RPMI8226 (cell line): ENCODE measurements around the gene GNAI2.
"Not testable (repeated sequence)": the region's sequence is repeated elsewhere in the genome, so short reads cannot be mapped to it uniquely, and the experiment has no call there.

Experiments used
- DNase-seq: peaks from one replicate; pipeline ENCODE4 v3.0.0-alpha.2; 2015

The GNAI2 gene

GRCh38 chr3:50246517-50246954, 10.5 kb downstream of the GNAI2 start:
- DNase-seq, result peak; percentile 87

- no peak for DNase-seq
These were observed 12.4 kb downstream of the GNAI2 start for GRCh38 chr3:50248387-50248786.

- no peak for DNase-seq
These were observed 13.5 kb downstream of the GNAI2 start for GRCh38 chr3:50249457-50249856.

DNA sequence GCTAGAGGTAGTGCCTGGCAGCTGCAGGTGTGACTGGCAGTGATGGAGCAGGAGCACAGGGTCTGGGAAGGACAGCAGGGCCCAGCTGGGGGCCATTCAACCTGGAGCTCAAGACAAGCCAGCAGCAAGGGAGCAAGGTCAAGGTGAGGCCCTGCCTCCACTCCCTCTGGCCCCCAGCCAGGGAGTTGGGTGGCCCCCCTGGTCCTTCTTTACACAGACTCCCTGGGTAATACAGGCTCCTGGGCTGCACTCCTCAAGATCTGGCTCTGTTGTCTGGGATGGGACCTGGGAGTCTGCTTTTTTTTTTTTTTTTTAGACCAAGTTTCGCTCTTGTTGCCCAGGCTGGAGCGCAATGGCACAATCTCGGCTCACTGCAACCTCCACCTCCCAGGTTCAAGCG, 14.5 kb downstream of the GNAI2 start:
- DNase-seq, result no peak

- no peak for DNase-seq
These were observed 15.2 kb downstream of the GNAI2 start for GRCh38 chr3:50251220-50251619.

DNA sequence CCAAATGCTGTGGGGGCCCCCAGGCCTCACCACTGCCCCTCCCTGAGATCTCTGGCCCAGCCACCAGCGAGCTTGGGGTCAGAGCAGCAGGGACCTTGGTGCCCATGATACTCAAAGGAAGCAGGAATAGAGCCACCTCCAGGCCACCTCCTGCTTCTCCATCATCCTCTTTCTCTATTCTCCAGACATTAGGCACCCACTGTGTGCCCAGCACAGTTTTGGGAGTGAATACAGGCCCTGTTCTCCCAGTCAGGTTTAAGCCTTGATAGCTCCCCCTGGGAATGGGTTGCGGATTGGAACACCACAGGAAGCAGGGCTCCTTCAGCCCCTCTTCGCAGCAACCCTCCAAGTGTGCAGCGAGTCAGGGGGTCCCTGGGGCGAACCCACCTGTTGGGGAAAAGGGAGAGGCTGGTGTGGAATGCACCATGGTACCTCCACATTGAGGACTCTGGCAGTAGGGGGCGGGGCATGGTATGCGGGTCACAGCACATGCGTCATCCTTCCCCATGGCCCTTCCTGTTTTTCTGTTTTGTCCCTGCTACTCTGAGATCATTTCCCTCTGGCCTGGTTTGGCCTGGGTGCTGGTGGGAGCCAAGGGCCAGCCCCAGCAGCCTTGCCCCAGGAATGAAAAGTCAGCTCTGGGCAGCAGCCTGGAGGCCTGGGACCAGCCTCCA, 18.7 kb downstream of the GNAI2 start:
- DNase-seq, result no peak

GRCh38 chr3:50255251-50255615, 19.2 kb downstream of the GNAI2 start:
- DNase-seq, result no peak

GRCh38 chr3:50256978-50257890, 21.2 kb downstream of the GNAI2 start:
- peak; percentile 55 for DNase-seq

DNA sequence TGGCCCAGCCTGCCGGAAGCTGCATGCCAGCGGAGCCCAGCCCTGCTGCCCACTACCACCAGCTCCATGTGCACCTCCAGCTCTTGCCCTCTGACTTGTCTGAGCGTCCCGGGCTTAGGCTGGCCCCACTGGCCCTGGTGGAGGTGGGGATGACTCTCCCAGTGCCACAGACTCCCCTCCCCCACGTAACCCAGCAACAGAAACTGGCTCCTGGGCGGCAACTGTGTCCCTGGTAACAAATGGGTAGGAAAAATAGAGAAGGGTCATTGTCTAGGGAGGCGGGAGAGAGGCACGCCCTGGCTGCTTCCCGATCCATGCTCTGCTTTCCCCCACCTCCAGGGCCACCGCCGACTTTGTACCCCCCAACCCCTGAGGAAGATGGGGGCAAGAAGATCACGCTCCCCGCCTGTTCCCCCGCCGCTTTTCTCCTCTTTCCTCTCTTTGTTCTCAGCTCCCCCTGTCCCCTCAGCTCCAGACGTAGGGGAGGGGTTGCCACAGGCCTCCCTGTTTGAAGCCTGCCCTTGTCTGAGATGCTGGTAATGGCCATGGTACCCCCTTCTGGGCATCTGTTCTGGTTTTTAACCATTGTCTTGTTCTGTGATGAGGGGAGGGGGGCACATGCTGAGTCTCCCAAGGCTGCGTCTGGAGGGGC, 22.2 kb downstream of the GNAI2 start:
- DNase-seq, result no peak

DNA sequence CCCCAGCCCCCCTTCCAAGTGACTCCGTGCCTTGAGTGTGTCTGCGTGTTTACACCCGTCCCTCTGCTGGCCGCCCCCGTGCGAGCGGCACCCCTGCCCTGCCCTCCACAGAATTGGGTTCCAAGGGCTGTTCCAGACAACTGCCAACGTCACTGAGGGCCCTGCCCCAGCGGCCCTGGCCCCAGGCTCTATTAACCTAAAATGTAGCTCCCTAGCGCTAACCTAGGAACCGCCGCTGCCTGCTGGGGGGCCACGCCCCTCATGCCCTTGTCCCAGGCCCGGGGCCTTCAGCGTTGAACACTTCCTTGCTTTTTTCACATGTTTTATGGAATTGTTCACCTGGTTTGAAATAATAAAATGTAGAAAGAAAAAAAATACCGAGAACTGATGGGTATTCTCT, 23.0 kb downstream of the GNAI2 start:
- DNase-seq, result no peak

DNA sequence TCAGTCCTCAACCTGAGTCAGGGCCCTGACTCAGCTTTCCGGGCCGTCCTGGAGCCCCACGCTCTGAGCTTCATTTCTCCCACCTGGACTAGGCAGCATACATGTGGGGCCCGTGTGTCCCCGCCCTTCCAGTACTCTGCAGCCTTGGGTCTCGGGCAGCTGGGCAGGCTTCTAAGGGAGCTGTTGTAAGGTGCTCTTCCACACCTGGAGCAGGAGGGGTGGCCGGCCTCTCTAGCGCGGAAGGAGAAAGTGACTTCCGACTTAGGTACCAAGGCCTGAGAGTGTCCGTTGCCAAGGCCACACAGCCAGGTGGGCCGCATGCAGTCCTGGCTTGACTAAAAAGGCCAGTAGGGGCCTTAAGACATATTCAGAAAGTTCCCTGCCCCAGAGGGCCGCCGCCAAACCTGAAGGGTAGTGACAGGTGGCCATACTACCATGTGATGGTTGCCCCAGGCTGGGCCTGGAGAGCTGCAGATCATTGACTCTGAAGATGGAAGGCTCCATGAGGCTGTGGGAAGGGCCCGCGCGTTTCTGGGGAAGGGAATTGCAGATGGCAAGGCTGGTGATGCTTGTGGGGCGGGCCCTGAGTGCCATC, 23.5 kb downstream of the GNAI2 start:
- no peak for DNase-seq

DNA sequence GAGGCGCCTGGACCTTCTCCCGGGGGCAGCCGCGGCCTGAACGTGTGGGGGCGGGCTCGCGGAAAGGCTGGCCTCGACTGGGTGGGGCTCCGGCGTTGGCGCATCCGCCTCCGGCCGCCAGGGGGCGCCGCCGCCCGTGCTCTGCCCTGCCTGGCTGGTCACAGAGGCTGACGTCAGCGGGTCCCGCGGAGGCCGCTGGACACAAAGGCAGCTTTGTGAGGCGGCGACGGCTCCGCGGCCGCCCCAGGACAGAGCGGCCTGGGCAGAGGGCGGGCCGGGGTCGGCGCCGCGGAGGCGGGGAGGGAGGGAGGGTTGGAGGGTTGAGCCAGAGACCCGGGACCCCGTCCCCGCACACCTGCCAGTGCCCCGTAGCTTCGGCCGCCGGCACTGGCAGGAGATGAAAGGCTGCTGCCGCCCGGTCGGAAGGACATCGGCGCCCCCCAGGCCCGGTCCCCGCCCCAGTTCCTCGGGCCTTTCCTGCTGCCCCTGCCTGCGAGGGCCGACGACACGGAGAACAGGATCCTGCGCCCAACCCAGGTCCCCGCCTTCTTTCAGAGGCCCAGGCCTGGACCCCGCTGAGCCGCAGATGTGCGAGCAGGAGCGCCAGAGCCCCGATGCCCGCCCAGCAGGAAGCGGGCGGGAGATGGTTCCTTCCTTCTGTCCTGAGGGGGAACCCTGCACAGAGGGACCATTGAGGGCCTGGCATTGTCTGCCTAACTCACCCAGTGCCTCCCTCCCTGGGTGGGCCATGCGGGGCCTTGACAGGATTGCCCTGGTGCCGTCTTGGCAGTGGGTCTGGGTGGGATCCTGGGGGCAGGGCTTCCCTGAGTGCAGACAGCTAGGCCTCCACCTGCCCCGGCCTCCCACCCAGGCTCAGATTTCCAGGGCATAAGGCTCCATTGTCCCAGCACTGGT, 24.3 kb downstream of the GNAI2 start:
- DNase-seq, result peak; percentile 89

DNA sequence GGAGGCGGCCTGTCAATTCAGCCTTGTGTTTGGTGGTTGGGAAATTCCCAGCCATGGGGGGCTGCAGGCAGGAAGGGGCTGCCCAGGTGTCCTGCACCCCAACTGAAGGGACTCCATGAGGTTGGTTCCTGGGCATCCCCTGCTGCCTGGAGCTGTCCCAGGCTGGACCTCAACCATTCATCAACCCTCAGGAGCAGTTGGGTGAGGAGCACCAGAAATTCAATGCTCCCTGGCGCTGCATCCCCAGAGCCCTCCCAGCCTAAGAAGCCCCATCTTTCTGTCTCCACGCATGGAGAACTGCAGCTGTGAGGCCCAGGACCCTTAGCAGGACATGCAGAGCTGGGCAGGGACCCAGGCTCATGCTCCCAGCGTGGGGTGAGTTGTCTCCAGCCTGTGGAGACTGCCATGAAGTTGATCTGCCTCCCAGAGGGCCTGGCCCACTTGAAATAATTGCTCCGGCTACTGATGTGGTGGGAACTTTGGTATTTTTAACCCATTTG, 25.0 kb downstream of the GNAI2 start:
- DNase-seq, result no peak

GRCh38 chr3:50261505-50261904, 25.5 kb downstream of the GNAI2 start:
- DNase-seq, result no peak

- DNase-seq, result not testable (repeated sequence)
These were observed 26.2 kb downstream of the GNAI2 start for GRCh38 chr3:50262200-50262599.

- no peak for DNase-seq
These were observed 26.8 kb downstream of the GNAI2 start for GRCh38 chr3:50262778-50263177.

DNA sequence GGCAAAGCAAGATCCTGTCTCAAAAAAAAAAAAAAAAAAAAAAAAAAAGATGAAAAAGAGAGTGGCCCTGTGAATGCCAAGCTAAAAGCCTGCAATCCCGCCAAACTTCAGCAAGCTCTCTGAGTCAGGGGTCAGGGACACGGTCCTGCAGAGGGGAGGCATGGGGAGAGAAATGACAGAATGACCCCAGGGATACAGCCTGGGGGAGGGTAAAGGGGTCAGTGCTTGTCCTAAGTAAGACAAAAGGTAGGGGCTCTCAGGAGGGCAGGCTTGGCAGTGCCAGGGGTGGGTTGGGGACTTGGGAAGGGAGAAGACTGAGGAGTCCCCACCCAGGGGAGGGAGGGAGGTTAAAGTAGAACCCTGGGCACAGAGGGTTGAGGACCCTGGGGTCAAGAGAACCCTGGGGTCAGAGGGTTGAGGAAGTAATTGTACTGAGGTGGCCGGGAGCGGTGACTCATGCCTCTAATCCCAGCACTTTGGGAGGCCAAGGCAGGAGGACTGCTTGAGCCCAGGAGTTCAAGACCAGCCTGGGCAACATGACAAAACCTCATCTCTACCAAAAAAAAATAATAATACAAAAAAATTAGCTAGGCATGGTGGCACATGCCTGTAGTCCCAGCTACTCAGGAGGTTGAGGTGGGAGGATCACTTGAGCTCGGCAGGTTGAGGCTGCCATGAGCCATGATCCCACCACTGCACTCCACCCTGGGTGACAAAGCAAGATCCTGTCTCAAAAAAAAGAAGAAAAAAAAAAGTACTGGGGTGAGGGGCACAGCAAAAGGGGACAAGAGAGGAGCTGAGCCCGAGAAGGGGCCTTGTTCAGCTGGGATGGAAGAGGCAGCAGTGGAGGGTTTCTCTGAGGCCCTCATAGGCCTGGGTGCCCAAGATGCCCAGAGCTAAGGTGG, 27.7 kb downstream of the GNAI2 start:
- no peak for DNase-seq

GRCh38 chr3:50264383-50264963, 28.5 kb downstream of the GNAI2 start:
- DNase-seq, result no peak

DNA sequence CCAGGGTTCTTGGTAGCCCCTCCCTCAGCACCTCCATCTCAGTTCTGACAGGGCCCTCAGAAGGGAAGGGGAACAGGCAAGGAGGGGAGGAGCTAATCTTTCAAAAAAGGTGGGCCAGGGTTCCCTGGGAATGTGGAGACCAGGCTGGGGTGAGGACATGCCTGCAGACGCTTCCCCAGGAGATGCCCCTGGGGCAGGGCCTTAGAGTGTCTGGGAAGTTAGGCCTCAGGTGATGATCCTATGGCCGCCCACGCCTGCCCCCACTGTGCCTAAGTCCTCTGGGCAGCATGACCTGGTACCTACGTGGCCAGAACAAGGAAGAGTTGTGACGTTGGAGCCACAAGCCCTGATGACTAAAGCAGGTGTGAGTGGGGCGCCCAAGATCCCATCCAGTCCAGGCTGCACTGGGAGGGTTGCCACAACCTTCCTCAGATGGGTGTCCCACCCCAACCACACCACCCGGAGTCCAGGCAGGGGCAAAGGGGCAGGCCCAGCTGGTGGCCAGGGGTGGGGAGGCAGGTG, 29.0 kb downstream of the GNAI2 start:
- no peak for DNase-seq

GRCh38 chr3:50265571-50265970, 29.6 kb downstream of the GNAI2 start:
- no peak for DNase-seq
